ENCODE results near the gene FNBP1L. TPM values are rescaled to one million over a fixed set of nuclear protein-coding genes. Genes with fewer than 3 reads are reported as not detected.
"Not testable (repeated sequence)": the region's sequence is repeated elsewhere in the genome, so short reads cannot be mapped to it uniquely, and the experiment has no call there.

Gene FNBP1L
- total RNA-seq, 1 experiment from 2014 or later = 52.9 TPM

DNA sequence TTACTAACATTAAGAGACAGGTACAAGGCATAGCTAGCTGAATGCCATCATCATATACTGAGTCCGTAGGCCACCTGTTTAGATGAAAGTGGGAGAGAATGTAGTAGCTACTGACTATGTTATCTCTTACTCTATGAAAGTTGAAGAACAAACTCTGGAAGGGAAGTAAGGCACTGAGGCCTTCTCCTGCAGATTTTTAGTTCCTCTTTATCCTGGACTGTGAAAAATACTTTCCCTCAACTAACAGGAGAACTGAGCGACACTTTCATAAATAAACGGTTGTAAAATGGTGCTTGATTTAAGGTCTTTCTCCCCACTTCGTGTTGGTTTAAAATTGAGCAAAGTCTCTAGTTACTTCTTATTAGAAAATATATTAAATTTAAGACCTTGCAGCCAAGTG, 101.9 kb downstream of the FNBP1L start:
- DNase-seq (ENCODE audit: low read depth, low spot score) = no peak
- in situ Hi-C loops (cut with HindIII; ENCODE audit: low pct_unique_long_range_greater_than_20kb, low sequenced_read_pairs) = no loop called here

DNA sequence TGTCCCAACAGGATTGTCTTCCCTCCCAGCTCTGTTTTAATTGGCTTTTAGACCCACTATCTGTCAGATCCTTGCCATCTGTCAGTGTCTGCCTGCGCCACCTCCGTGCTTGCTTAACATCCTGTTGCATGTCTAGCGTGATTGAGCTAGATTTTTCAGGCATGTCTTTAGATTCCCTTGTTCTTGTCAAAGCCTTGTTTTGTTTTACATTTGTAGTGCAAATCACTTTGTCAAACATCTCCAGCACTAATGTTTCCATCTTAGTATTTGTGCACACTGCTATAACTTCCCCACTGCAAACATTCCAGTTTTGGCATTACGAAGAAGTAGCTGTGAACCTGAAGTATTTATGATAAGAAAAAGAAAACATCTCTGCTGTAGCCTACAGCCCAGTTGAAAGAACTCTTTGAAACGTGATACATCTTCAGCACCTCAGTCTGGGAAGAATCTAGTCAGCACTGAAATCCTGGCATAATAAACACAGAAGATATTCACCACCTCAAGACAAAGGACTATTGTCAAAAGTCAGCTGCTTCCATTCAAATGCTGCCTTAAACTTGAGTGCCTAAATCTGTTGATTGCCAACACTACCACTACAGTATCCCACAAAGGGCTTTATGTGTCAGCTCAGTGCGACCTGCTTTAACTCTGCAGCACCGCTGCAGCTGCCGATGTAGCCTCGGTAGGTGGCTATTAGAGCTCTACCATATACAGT, 105.0 kb downstream of the FNBP1L start:
- in situ Hi-C loops (cut with HindIII; ENCODE audit: low pct_unique_long_range_greater_than_20kb, low sequenced_read_pairs) = no loop called here
- peak; percentile 99 for DNase-seq (ENCODE audit: low read depth, low spot score)

DNA sequence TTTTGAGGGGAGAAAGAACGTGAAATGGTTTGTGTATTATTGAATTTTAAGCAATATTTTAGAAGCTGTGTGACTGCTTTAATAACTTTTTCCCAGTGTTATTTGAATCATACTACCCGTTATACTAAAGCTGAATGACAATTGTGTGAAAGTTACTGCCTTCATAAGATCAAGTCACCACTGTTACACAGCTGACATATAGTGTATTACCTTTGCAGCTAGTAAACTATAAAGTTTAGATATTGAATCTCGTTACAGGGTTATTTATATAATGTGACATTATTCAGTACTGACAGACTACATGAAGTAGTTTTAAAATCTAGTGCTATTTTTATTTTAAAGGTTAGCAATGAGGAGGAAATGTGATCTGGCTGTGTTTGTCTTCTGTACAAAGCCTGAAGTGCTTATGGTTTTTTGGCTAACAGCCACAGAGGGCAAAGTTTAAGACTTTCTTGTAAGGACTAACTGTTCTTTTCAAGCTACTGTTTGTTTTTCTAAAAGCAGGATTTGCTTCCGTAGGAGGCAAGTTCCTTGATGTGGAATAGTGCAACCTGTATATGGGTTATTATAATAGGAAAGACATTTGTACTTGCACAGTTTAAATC, 106.1 kb downstream of the FNBP1L start:
- peak; percentile 59 for DNase-seq (ENCODE audit: low read depth, low spot score)
- in situ Hi-C loops (cut with HindIII; ENCODE audit: low pct_unique_long_range_greater_than_20kb, low sequenced_read_pairs) = not testable (repeated sequence)

DNA sequence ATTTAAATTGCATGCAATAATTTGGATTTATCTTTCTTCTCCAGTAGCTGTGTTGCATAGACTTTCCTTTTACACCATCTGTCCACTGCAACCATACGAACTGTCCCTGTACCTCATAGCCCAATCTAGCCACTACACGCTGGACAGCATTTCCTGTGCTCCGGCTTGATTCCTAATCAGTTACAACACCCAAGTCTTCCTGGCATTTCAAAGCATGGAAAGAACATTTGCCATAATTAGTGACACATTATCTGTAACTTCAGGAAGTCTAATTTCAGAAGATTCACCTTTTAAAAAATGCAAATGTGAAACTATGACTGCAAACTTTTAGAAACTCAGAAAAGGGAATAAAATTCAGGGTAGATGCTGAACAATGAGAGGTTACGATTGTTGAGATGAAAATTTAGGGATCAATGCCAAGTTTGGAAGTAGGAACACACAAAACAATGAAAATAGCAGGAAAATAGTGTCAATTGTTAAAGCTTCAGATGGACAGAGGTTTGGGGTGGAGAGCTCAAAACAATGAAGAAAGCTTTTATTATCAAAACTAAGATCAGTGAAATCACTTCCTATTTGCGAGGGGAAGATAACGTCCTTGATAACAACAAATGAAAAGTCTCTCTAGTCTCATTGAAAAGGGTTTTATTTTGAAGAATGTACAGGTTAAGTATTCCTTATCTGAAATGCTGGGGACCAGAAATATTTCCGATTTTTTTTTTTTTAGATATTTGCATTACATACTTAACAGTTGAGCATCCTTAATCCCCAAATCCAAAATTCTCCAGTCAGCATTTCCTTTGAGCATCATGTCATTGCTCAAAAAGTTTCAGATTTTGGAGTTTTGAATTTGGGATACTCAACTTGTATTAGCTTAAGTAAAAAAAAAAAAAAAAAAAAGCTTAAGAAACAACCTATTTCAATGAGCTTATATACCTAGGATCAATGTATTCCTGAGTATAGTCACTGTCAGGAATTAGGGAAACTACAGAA, 107.3 kb downstream of the FNBP1L start:
- in situ Hi-C loops (cut with HindIII; ENCODE audit: low pct_unique_long_range_greater_than_20kb, low sequenced_read_pairs) = no loop called here

DNA sequence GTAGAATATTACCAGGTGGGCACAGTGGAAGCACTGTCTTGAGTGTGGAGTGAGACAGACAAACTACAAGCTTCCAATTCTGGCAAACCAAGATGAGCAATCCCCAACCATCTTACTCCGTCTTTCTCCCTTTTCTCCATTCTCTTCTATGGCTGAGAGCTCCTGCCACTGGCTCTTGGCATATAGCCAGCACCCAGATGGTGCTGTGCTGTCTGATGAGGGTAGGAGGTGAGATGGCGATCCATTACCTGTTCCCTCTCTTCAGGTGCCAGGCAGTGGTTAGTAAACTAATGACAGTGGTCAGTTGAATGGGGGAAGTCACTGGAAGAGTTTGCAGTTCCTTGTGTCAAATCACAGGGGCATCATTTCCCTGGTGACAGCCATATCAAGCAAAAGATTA, 108.4 kb downstream of the FNBP1L start:
- no peak for DNase-seq (ENCODE audit: low read depth, low spot score)
- in situ Hi-C loops (cut with HindIII; ENCODE audit: low pct_unique_long_range_greater_than_20kb, low sequenced_read_pairs) = no loop called here

More for the DNA sequence above, 107.3 kb downstream of the FNBP1L start:
- no peak for DNase-seq (ENCODE audit: low read depth, low spot score)

DNA sequence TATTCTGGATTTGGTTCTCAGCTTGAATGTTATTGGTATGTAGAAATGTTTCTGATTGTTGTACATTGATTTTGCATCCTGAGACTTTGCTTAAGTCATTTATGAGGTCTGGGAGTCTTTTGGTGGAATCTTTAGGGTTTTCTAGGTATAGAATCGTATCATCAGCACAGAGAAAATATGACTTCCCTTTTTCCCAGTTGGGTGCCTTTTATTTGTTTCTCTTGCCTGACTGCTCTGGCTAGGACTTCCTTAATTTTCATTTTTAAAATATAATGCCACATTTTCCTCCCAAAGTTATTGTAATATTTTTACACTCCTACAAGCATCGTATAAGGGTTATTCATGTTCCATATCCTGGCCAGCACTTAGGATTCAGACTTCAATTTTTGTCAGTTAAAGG, 111.1 kb downstream of the FNBP1L start:
- in situ Hi-C loops (cut with HindIII; ENCODE audit: low pct_unique_long_range_greater_than_20kb, low sequenced_read_pairs) = no loop called here

DNA sequence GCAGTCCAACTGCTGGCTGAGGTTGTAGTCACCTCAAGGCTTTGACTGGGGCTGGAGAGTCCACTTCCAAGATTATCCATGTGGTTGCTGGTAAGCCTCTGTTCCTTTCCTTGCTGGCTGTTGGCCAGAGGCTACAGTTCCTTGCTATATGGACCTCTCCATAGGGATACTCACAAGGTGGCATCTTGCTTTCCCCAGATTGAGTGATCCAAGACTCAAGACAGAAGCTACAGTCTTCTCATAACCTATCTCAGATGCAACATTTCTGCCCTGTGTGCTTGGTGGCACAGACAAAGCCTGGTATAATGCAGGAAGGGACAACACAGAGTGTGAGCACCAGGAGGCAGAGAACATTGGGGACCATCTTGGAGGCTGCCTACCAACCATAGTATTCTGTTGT, 111.8 kb downstream of the FNBP1L start:
- in situ Hi-C loops (cut with HindIII; ENCODE audit: low pct_unique_long_range_greater_than_20kb, low sequenced_read_pairs) = no loop called here
- DNase-seq (ENCODE audit: low read depth, low spot score) = no peak

More for the DNA sequence above, 111.1 kb downstream of the FNBP1L start:
- no peak for DNase-seq (ENCODE audit: low read depth, low spot score)

DNA sequence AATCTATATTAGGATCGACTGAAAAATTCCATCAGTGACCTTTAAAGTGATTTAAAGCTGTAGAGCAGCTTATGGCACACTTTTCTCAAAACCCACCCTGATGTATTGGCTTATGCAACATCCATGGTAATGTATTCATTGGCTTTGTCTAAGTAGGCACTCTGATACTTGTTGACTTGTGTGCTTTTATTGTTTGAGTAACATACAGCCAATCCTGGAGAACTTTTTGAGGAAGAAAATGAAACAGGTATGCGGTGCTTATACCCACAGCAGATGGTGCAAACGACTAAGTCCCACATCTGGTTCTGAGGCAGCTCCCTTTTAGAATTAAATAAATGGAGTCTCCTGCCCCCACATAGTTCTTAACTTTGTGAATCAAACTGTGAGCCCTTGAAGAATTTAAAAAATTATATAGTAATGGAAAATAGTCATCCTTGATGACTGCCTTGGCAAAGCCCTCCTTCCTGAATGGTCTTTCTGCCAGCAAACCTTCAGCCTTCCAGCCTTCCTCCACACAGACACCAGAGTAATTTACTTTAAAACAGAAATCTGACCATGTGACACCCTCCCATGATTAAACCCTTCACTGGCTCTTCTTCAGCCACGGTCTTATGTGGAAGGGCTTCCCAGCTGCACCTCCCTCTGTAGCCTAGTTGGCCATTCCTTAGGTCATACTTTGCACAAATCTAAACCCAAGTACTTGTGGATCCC, 117.7 kb downstream of the FNBP1L start:
- in situ Hi-C loops (cut with HindIII; ENCODE audit: low pct_unique_long_range_greater_than_20kb, low sequenced_read_pairs) = no loop called here
- DNase-seq (ENCODE audit: low read depth, low spot score) = no peak

DNA sequence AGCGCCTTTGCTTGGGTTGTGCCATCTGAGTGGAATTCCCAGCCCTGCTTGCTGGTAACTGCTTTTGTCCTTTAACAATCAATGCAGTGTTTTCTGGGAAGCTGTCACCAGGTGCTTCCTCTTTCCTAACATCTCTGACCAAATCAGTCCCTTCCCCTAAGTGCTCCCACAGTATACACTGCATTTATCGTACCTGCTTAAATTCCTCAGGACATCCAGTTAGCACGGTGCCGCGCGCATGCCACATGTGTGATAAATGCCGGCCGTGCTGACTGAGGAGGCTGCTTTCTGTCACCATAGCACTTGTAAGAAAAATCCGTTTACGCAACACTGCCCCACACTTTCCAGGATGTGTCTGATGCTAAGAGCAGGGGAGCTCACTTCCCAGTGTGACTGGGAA, 118.3 kb downstream of the FNBP1L start:
- in situ Hi-C loops (cut with HindIII; ENCODE audit: low pct_unique_long_range_greater_than_20kb, low sequenced_read_pairs) = no loop called here
- DNase-seq (ENCODE audit: low read depth, low spot score) = peak; percentile 60

DNA sequence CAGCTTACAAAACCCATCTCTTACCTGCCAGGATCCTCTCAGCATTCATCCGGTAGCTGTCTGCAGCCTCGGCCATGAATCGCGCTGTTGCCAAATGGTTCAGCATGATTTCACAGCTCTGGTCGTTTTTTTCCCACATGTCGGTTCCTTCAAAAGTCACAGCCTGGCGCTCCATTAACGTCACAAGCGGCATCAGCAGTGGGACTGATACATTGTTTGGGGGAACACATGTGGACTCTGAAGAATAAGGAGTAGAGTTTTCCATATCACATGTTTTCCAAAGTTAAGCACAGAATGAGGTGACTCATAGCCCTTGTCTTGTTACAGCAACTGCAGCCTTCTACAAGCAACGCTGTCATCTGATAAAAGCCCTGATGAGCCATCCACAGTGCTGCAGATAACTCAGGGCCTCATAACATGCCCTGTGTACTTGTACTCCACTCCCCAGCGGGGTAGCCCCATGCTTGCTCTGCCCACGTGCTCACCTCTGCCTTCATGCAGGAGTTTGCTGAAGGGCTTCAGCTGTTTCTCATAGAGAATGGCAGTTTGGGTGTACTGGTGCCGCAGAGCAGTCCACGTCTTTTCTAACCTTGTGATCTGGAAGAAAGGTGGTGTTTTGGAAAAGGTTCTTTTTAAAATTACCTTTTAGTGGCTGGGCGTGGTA, 119.5 kb downstream of the FNBP1L start:
- in situ Hi-C loops (cut with HindIII; ENCODE audit: low pct_unique_long_range_greater_than_20kb, low sequenced_read_pairs) = no loop called here
- DNase-seq (ENCODE audit: low read depth, low spot score) = peak; percentile 98

DNA sequence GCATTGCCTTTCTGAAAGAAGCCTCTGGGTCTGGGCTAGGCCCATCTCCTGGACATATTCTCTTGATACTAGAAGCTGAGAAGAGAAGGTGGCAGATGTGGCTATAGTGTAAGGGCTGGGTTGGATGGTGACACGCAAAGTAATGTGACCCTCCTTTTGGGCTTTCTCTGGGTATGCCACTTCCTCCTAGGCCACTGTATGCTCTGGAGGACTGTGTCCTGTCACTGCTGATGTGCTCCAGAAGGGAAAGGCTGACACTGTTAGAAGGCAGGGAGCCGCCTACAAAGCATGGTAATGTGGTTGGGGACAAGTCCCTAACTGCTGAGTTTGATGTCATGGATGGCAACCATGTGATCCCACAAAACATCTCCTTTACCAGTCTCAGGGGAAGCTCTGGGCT, 121.6 kb downstream of the FNBP1L start:
- no peak for DNase-seq (ENCODE audit: low read depth, low spot score)
- in situ Hi-C loops (cut with HindIII; ENCODE audit: low pct_unique_long_range_greater_than_20kb, low sequenced_read_pairs) = no loop called here

DNA sequence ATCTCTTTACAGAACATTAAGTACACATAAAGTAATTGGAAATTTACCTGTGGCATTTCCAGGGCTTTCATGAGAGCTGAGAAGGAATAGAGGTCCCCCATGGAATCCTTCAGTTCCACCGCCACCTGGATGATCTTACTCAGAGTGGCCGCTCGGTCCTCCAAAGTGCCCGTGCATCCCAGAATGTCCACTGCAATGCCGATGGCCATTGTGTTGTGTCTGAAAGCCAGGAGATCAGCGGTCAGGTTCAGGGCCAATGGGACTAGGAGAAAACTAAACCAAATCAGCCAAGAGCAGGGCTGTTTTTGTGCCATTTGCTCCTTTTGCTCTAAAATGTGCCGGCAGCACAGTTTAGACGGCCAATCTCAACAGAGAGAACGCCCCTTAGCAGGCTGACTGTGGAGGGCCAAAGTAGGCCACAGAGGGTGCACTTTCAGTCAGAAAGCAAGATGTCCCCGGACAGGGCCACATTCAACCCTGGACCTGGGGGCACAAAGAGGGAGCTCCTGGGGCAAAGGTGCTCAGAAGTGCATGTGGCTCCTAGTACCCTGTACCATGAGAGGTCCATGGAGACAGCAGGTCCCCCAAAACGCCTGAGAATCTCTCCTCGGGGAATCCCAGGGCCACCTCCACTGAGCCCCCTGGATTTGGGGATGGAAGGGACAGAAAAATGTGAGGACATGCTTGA, 123.8 kb downstream of the FNBP1L start:
- in situ Hi-C loops (cut with HindIII; ENCODE audit: low pct_unique_long_range_greater_than_20kb, low sequenced_read_pairs) = no loop called here
- DNase-seq (ENCODE audit: low read depth, low spot score) = no peak

DNA sequence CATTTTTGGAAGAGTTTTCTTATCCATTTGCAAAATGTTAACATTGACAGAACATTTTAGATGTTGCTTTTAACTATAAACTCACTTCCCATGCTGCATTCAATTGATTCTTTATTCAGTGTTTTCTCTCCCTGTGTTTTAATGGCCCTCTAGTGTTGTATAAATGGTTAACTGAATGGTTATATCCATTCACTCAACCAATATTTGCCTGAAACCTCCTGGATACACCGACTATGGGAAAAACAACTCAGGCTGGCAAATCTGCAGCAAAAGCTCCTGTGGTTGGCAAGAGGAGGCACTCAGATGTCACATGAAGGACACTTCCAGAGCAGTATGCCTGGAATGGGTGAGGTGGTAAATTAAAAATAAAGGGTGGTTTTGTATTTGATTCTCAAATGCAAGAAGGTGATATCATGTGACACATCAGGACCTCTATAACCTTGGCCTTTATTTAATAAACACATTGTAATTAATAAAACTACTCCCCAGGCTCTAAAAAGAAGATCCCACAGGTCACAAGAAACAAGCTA, 126.1 kb downstream of the FNBP1L start:
- in situ Hi-C loops (cut with HindIII; ENCODE audit: low pct_unique_long_range_greater_than_20kb, low sequenced_read_pairs) = no loop called here
- peak; percentile 54 for DNase-seq (ENCODE audit: low read depth, low spot score)

DNA sequence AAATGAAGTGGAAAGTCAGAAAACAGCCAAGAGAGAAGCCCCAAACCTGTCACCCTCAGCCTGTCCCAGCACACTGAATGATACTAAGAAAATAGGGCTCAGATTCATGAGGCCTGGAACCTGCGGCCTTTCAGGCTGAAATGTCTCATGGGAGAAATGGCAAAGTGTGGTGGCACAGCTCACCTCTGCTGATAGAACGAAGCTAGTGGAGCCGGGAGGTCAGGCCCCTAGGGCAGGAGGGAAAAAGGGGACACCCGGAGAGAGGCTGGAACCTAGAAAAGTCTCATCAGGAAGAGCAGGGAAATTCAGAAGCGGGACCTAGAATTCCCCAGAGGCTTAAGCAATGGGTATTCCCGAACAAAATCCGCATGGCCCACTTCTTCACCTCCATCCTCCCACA, 126.6 kb downstream of the FNBP1L start:
- in situ Hi-C loops (cut with HindIII; ENCODE audit: low pct_unique_long_range_greater_than_20kb, low sequenced_read_pairs) = no loop called here
- DNase-seq (ENCODE audit: low read depth, low spot score) = no peak

DNA sequence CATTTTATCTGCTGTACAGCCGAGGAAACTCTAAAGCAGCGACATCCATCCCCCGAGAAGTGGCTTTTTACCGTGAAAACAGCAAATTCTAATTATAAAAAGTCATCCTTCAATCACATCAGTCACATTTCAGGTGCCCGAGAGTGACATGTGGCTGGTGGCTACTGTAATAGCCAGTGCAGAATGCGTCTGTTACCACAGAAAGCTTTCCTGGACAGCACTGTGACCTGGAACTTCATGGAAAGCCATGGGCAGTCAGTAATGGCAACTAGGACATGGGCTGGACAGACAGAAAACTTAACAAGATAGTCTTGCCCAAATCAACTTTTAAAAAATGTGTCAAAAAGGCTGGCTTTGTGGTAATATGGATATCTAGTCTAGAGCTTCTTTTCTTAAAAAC, 127.1 kb downstream of the FNBP1L start:
- in situ Hi-C loops (cut with HindIII; ENCODE audit: low pct_unique_long_range_greater_than_20kb, low sequenced_read_pairs) = no loop called here
- DNase-seq (ENCODE audit: low read depth, low spot score) = no peak

DNA sequence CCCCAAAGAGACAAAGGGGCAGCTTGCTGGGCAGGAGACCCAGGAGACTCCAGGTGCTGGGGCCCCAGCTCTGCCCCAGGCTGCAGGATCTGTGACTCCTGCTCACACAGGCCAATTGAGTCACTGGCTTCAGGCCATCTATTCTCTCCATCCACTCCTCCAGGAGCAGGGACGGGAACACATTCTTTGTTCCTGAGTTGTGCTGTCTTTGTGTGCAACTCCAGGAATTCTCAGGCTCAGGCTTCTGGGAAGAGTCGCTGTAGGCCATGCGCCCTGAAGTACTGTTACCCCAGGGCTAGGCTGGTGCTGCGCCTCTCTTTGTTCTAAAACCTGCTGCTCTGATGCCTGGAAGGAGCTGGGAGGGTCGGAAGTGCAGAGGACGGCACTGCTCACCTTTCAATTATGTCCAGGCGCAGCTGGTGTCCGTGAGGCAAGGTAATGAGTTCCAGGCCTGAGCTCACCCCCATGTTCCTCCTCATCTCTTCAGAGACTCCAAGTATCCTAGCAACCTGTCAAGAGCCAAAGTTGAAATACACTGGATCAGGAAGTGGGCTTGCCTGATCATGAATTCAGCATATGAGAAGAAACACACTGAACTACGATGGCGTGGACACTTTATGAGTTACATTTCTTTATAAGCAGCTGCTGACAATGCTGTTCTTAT, 127.8 kb downstream of the FNBP1L start:
- DNase-seq (ENCODE audit: low read depth, low spot score) = no peak
- in situ Hi-C loops (cut with HindIII; ENCODE audit: low pct_unique_long_range_greater_than_20kb, low sequenced_read_pairs) = no loop called here

All from SK-MEL-5 (cell line).